Thyroid gland (tissue), 4 donors: ENCODE measurements around the gene EMC6.

Source experiments
- POLR2A ChIP-seq, 2 donors: fragments of 450-650 bp; IDR thresholded peaks; one replicate each; pipeline ENCODE4 v1.6.1; 2017; ENCODE audit warnings: antibody characterized with exemption in 2 of 2, mild to moderate bottlenecking in 2 of 2, moderate library complexity in 1 of 2
- TF ChIP-seq, protein P1 (sequence below), 6 experiments: fragments of 200-600 bp in 3 of 6; fragments of 450-650 bp in 3 of 6; sonication (generic) in 3 of 6; IDR thresholded peaks; one replicate each; pipeline ENCODE4 v1.5.1; 2016 to 2019; ENCODE audit warnings: antibody characterized with exemption in 6 of 6, mild to moderate bottlenecking in 2 of 6, inconsistent platforms in 1 of 6, moderate library complexity in 1 of 6

DNA sequence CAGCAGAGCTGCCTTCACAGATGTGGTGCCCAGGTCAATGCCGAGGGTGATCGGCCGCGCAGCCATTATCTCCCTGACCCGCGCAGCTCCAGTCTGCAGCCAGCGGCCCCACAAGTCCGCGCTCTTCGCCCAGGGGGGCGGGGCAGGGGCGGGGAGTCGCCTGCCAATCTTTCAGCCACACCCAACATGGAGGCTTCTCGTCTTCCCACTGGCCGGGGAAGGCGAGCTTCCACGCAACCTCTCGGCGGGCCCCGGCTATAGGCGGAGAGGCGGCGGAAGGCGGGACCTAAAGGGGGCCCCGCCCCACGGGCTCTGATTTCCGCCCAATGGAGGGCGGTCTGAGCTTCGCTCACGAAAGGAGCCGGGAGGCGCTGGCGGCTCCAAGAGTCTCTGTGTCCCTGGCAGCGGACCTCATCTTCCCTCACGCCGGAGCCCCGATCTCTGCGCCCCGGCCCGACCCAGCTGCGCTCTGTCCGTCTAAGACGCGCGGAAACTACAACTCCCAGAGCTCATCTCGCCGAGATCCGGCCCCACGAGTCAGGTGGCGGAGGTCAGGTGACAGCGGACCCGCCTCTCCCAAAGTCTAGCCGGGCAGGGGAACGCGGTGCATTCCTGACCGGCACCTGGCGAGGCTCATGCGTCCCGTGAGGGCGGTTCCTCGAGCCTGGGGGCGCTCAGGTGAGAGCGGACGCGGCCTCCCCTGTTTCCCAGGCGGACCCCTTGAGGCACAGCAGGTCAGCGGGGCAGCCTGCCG is 32.3 kb upstream of the EMC6 start, which contains the start of the genes CTNS and SHPK:
- TF ChIP-seq, protein P1, sequence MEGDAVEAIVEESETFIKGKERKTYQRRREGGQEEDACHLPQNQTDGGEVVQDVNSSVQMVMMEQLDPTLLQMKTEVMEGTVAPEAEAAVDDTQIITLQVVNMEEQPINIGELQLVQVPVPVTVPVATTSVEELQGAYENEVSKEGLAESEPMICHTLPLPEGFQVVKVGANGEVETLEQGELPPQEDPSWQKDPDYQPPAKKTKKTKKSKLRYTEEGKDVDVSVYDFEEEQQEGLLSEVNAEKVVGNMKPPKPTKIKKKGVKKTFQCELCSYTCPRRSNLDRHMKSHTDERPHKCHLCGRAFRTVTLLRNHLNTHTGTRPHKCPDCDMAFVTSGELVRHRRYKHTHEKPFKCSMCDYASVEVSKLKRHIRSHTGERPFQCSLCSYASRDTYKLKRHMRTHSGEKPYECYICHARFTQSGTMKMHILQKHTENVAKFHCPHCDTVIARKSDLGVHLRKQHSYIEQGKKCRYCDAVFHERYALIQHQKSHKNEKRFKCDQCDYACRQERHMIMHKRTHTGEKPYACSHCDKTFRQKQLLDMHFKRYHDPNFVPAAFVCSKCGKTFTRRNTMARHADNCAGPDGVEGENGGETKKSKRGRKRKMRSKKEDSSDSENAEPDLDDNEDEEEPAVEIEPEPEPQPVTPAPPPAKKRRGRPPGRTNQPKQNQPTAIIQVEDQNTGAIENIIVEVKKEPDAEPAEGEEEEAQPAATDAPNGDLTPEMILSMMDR (IDR thresholded peaks at IDR 0.05) = no peak
- TF ChIP-seq POLR2A (IDR thresholded peaks at IDR 0.05) = peak in 1 of 2 donors; percentile 75
